ENCODE results near the gene RAB36.

DNA sequence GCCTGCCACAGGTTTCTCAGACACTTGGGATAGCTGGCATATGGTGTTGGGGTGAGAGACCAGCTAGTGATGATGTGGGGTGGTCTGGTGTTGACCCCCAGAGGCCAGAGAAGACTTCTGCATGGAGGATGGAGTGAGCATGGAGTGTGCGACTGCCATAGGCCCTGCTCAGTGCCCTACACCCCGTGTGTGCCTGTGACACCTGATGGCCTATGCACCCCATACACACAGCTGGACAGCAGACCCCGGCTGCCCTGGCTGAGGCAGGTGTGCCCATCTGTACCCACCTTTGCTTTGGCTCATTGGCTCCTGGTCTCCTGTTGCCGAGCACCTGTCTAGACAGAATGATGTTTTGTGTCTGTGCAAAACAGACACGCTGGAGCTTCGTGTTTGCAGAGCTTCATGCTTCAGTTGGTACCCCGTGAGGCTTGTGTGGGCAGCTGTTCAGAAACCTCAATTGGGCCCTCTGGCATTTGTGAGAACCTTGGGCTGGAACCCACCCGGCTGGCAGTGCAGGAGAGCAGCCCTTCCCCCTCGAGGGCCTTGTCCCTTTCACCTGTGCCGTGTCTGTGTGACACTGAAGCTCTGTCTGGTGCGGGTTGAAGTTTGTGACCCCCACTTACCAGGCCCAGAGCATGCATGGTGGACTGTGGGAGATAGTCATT, 62.6 kb downstream of the RAB36 start:
- no peak for TF ChIP-seq EZH2 (IDR thresholded peaks at IDR 0.05; ENCODE audit: low read length)
- TF ChIP-seq, protein P1, sequence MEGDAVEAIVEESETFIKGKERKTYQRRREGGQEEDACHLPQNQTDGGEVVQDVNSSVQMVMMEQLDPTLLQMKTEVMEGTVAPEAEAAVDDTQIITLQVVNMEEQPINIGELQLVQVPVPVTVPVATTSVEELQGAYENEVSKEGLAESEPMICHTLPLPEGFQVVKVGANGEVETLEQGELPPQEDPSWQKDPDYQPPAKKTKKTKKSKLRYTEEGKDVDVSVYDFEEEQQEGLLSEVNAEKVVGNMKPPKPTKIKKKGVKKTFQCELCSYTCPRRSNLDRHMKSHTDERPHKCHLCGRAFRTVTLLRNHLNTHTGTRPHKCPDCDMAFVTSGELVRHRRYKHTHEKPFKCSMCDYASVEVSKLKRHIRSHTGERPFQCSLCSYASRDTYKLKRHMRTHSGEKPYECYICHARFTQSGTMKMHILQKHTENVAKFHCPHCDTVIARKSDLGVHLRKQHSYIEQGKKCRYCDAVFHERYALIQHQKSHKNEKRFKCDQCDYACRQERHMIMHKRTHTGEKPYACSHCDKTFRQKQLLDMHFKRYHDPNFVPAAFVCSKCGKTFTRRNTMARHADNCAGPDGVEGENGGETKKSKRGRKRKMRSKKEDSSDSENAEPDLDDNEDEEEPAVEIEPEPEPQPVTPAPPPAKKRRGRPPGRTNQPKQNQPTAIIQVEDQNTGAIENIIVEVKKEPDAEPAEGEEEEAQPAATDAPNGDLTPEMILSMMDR (optimal IDR thresholded peaks at IDR 0.05 in 1 of 3, IDR thresholded peaks at IDR 0.05 in 1 of 3, conservative IDR thresholded peaks at IDR 0.05 in 1 of 3; ENCODE audit: extremely low read depth in 1 of 3, insufficient read depth in 2 of 3, low read length in 3 of 3) = no peak

All from keratinocyte (primary cell).